ENCODE data around the gene TCL1B. TPM values are rescaled to one million over a fixed set of nuclear protein-coding genes. Genes with fewer than 3 reads are reported as not detected.
A peak's percentile ranks its signal among the peaks of the same experiment; 100 is the strongest.

The TCL1B gene
- total RNA-seq, 2 experiments from 2014 or later, result not detected

GRCh38 chr14:95683793-95684192, 2.4 kb upstream of the TCL1B start:
- Mint-ChIP-seq H3K36me3 (ENCODE audit: low read depth) (no peaks in the 10 kb centered on the region), H3K9me3 (no peaks in the 10 kb centered on the region), H3K27ac (no peak overlapping the region), H3K4me1 (ENCODE audit: low read depth) (no peaks in the 10 kb centered on the region), H3K27me3 (peaks cover 31% of the 10 kb centered on the region), H3K4me3 (no peak overlapping the region)
- POLR2A ChIA-PET, result interaction anchor here (0.6 kb wide), 1 partner anchor 30 kb away, joined by 3 read pairs; no protein-coding TSS in a partner anchor
- Histone ChIP-seq H3K9me3 (ENCODE audit: control insufficient read depth in 1 of 2, insufficient read depth in 1 of 2, low read length in 2 of 2) (peaks cover 0 to 7% of the 10 kb centered on the region in 2 experiments), H3K36me3 (ENCODE audit: insufficient read depth, low read length) (no peaks in the 10 kb centered on the region), H3K4me1 (ENCODE audit: insufficient read depth, low read length) (no peaks in the 10 kb centered on the region), H3K4me3 (ENCODE audit: low read length) (no peak overlapping the region), H3K27ac (ENCODE audit: low read depth in 1 of 2, low read length in 2 of 2) (no peak overlapping the region), H3K27me3 (ENCODE audit: control insufficient read depth in 1 of 2, insufficient read depth in 2 of 2, low read length in 2 of 2) (peaks cover 0 to 3% of the 10 kb centered on the region in 2 experiments)
- DNase-seq (peak in 9 of 14 experiments; percentile 1 to 55 (median 16)), ATAC-seq (ENCODE audit: poor library complexity) (no peak)
- intact Hi-C loops (cut with DNase I, micrococcal nuclease), result loop anchor here (1.0 to 5.0 kb wide), 3 partner anchors 122 to 256 kb away; no protein-coding TSS in a partner anchor
- CTCF ChIA-PET, result interaction anchor here (1.1 kb wide), 1 partner anchor 256 kb away, joined by 3 read pairs; no protein-coding TSS in a partner anchor
- TF ChIP-seq CTCF (IDR thresholded peaks at IDR 0.05), result peak; percentile 61

GRCh38 chr14:95686935-95687334, 709 bp downstream of the TCL1B start:
- intact Hi-C loops (cut with DNase I, micrococcal nuclease), result no loop called here
- Mint-ChIP-seq H3K9me3 (no peaks in the 10 kb centered on the region), H3K4me1 (ENCODE audit: low read depth) (no peaks in the 10 kb centered on the region), H3K36me3 (ENCODE audit: low read depth) (no peaks in the 10 kb centered on the region), H3K27me3 (peaks cover 32% of the 10 kb centered on the region), H3K4me3 (no peak overlapping the region), H3K27ac (no peak overlapping the region)
- no peak overlapping the region for H3K27ac ChIP-seq (ENCODE audit: low read depth in 1 of 2, low read length in 2 of 2)
- peaks cover 0 to 3% of the 10 kb centered on the region in 2 experiments for H3K27me3 ChIP-seq (ENCODE audit: control insufficient read depth in 1 of 2, insufficient read depth in 2 of 2, low read length in 2 of 2)
- peaks cover 0 to 7% of the 10 kb centered on the region in 2 experiments for H3K9me3 ChIP-seq (ENCODE audit: control insufficient read depth in 1 of 2, insufficient read depth in 1 of 2, low read length in 2 of 2)
- ATAC-seq (ENCODE audit: poor library complexity) (no peak), DNase-seq (no peak)
- no peak for TF ChIP-seq CTCF (IDR thresholded peaks at IDR 0.05)
- H3K4me3 ChIP-seq (ENCODE audit: low read length), result no peak overlapping the region
- H3K36me3 ChIP-seq (ENCODE audit: insufficient read depth, low read length), result no peaks in the 10 kb centered on the region
- POLR2A ChIA-PET, result no interaction called here
- CTCF ChIA-PET, result no interaction called here
- H3K4me1 ChIP-seq (ENCODE audit: insufficient read depth, low read length), result no peaks in the 10 kb centered on the region

DNA sequence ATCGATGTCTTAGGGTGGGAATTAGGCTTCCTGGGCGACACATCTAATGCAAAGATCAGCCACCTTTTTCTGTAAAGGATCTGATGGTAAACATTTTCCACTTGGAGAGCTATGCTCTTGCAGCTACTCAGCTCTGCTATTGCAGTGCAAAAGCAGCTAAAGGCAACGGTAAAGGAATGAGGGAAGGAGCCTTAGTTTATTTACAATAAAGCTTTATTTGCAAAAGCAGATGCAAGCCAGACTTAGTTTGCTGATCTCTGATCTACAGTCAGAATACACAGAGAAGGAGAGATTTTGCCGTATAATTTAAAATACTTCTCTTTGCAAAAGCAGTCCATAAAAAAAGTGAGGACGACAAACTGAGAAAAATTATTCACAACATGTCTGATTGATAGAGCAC, 3.2 kb downstream of the TCL1B start:
- H3K9me3 Mint-ChIP-seq, result no peaks in the 10 kb centered on the region
- intact Hi-C loops (cut with DNase I, micrococcal nuclease), result no loop called here
- no peak for TF ChIP-seq CTCF (IDR thresholded peaks at IDR 0.05)
- DNase-seq (no peak), ATAC-seq (ENCODE audit: poor library complexity) (no peak)
- ChIA-PET CTCF (no interaction called here), POLR2A (no interaction called here)
- H3K4me1 Mint-ChIP-seq (ENCODE audit: low read depth), result no peaks in the 10 kb centered on the region
- Histone ChIP-seq H3K4me1 (ENCODE audit: insufficient read depth, low read length) (no peaks in the 10 kb centered on the region), H3K4me3 (ENCODE audit: low read length) (no peak overlapping the region), H3K27me3 (ENCODE audit: control insufficient read depth in 1 of 2, insufficient read depth in 2 of 2, low read length in 2 of 2) (peaks cover 2 to 3% of the 10 kb centered on the region in 2 experiments), H3K36me3 (ENCODE audit: insufficient read depth, low read length) (no peaks in the 10 kb centered on the region), H3K27ac (ENCODE audit: low read depth in 1 of 2, low read length in 2 of 2) (no peak overlapping the region), H3K9me3 (ENCODE audit: control insufficient read depth in 1 of 2, insufficient read depth in 1 of 2, low read length in 2 of 2) (peaks cover 0 to 7% of the 10 kb centered on the region in 2 experiments)
- no peak overlapping the region for H3K27ac Mint-ChIP-seq
- peaks cover 41% of the 10 kb centered on the region for H3K27me3 Mint-ChIP-seq
- no peaks in the 10 kb centered on the region for H3K36me3 Mint-ChIP-seq (ENCODE audit: low read depth)
- H3K4me3 Mint-ChIP-seq, result no peak overlapping the region

Measured in CD4-positive, alpha-beta T cell (primary cell).